Measurements from ENCODE around the gene RPL36A. TPM values are rescaled to one million over a fixed set of nuclear protein-coding genes. Genes with fewer than 3 reads are reported as not detected.

Gene RPL36A
- total and polyA plus RNA-seq, 3 donors from 2014 or later = 177 to 619 (median 507) TPM

GRCh38 chrX:101407748-101408531 lies 17.1 kb downstream of the RPL36A start, which contains the start of the genes GLA and HNRNPH2:
GLA (minus strand) TSS chrX:101407925; CDS start chrX:101407903, 22 bp downstream.
HNRNPH2 (plus strand) TSS chrX:101408222; CDS start chrX:101411989, 3,767 bp downstream.
- peak; percentile 96 for DNase-seq
- H3K27ac ChIP-seq = peak within 1 kb of the TSS; percentile 94 to 95
- no peaks in the 10 kb centered on the region for H3K27me3 ChIP-seq
- intact Hi-C loops (cut with DNase I; ENCODE audit: low total_unique reads) = no loop called here
- H3K4me1 ChIP-seq = peaks cover 5% of the 10 kb centered on the region
- H3K4me3 ChIP-seq = peak within 1 kb of the TSS; percentile 59 to 73
- 0% methylated on average over 15 to 43 of the region's 47 CpGs for WGBS, 2 donors
- no peaks in the 10 kb centered on the region for H3K36me3 ChIP-seq (ENCODE audit: low read depth, missing control alignments)
- TF ChIP-seq POLR2A (IDR thresholded peaks at IDR 0.05) (peak; percentile 77), CTCF (IDR thresholded peaks at IDR 0.05) (no peak)
- H3K9me3 ChIP-seq = no peaks in the 10 kb centered on the region

- H3K4me3 ChIP-seq = peak overlapping the region; percentile 59 to 73
- peak overlapping the region; percentile 94 to 95 for H3K27ac ChIP-seq
- no peaks in the 10 kb centered on the region for H3K9me3 ChIP-seq
- intact Hi-C loops (cut with DNase I; ENCODE audit: low total_unique reads) = no loop called here
- WGBS, 2 donors = 0% methylated on average over 8 of the region's 8 CpGs
- H3K36me3 ChIP-seq (ENCODE audit: low read depth, missing control alignments) = no peaks in the 10 kb centered on the region
- no peak for TF ChIP-seq POLR2A (IDR thresholded peaks at IDR 0.05)
- no peak for TF ChIP-seq CTCF (IDR thresholded peaks at IDR 0.05)
- no peak for DNase-seq
- H3K27me3 ChIP-seq = no peaks in the 10 kb centered on the region
- peaks cover 5% of the 10 kb centered on the region for H3K4me1 ChIP-seq
Observed at GRCh38 chrX:101408532-101408841, 17.7 kb downstream of the RPL36A start.

- TF ChIP-seq CTCF (IDR thresholded peaks at IDR 0.05) (no peak), POLR2A (IDR thresholded peaks at IDR 0.05) (no peak)
- no peaks in the 10 kb centered on the region for H3K9me3 ChIP-seq
- H3K4me3 ChIP-seq = peak overlapping the region; percentile 59 to 73
- no peaks in the 10 kb centered on the region for H3K36me3 ChIP-seq (ENCODE audit: low read depth, missing control alignments)
- intact Hi-C loops (cut with DNase I; ENCODE audit: low total_unique reads) = no loop called here
- DNase-seq = no peak
- H3K27me3 ChIP-seq = no peaks in the 10 kb centered on the region
- peak overlapping the region; percentile 94 to 95 for H3K27ac ChIP-seq
- WGBS, 2 donors = 0 to 2% methylated on average over 6 of the region's 6 CpGs
- peaks cover 5% of the 10 kb centered on the region for H3K4me1 ChIP-seq
Observed at GRCh38 chrX:101409043-101409442, 18.2 kb downstream of the RPL36A start.

GRCh38 chrX:101410461-101410860 lies 19.6 kb downstream of the RPL36A start:
- H3K27ac ChIP-seq = no peak overlapping the region
- no peak for TF ChIP-seq POLR2A (IDR thresholded peaks at IDR 0.05)
- no peak for TF ChIP-seq CTCF (IDR thresholded peaks at IDR 0.05)
- H3K27me3 ChIP-seq = no peaks in the 10 kb centered on the region
- peaks cover 5% of the 10 kb centered on the region for H3K4me1 ChIP-seq
- no peaks in the 10 kb centered on the region for H3K9me3 ChIP-seq
- H3K4me3 ChIP-seq = no peak overlapping the region
- H3K36me3 ChIP-seq (ENCODE audit: low read depth, missing control alignments) = no peaks in the 10 kb centered on the region
- DNase-seq = no peak
- 31 to 35% methylated on average over 7 of the region's 7 CpGs for WGBS, 2 donors
- intact Hi-C loops (cut with DNase I; ENCODE audit: low total_unique reads) = no loop called here

- Histone ChIP-seq H3K27ac (no peak overlapping the region), H3K4me1 (peaks cover 5% of the 10 kb centered on the region)
Observed at GRCh38 chrX:101411984-101412383, 21.2 kb downstream of the RPL36A start.

More at GRCh38 chrX:101411984-101412383, 21.2 kb downstream of the RPL36A start:
- H3K4me3 ChIP-seq = no peak overlapping the region
- DNase-seq = no peak
- intact Hi-C loops (cut with DNase I; ENCODE audit: low total_unique reads) = no loop called here
- no peaks in the 10 kb centered on the region for H3K9me3 ChIP-seq
- TF ChIP-seq CTCF (IDR thresholded peaks at IDR 0.05) (no peak), POLR2A (IDR thresholded peaks at IDR 0.05) (no peak)
- no peaks in the 10 kb centered on the region for H3K36me3 ChIP-seq (ENCODE audit: low read depth, missing control alignments)
- 51 to 54% methylated on average over 10 of the region's 10 CpGs for WGBS, 2 donors
- no peaks in the 10 kb centered on the region for H3K27me3 ChIP-seq

Measured in testis (tissue), 3 donors.